Neural cell (in vitro differentiated cells): ENCODE data around the gene FRZB. TPM values are rescaled to one million over a fixed set of nuclear protein-coding genes. Genes with fewer than 3 reads are reported as not detected.
A peak's percentile ranks its signal among the peaks of the same experiment; 100 is the strongest.

Experiments
- H2AFZ ChIP-seq: fragments of 200-600, 300-800 bp; sonication (generic), shearing (Covaris generic); 2 replicates; pipeline ENCODE4 v1.6.0; 2014; ENCODE audit warnings: low read depth, mild to moderate bottlenecking, antibody characterized with exemption, low read length, moderate library complexity
- H3F3A ChIP-seq: fragments of 200-600 bp; shearing (Covaris generic); 2 replicates; pipeline ENCODE4 v1.6.1; 2016; ENCODE audit warnings: mild to moderate bottlenecking, moderate library complexity, mixed read lengths, antibody characterized with exemption, low read length; ENCODE audit not compliant: insufficient read depth, poor library complexity, severe bottlenecking
- H3K27ac ChIP-seq: fragments of 200-600, 300-800 bp; sonication (generic), shearing (Covaris generic); 2 replicates; pipeline ENCODE4 v1.5.1; 2014; ENCODE audit warnings: mild to moderate bottlenecking, low read length, moderate library complexity
- H3K27me3 ChIP-seq: fragments of 300-800, 200-600 bp; sonication (generic), shearing (Covaris generic); 2 replicates; pipeline ENCODE4 v1.6.0; 2014; ENCODE audit warnings: mild to moderate bottlenecking, low read depth, low read length, moderate library complexity; ENCODE audit not compliant: insufficient read depth
- H3K36me3 ChIP-seq: fragments of 300-800, 200-600 bp; sonication (generic), shearing (Covaris generic); 2 replicates; pipeline ENCODE4 v1.5.1; 2014; ENCODE audit warnings: mild to moderate bottlenecking, antibody characterized with exemption, low read length, moderate library complexity; ENCODE audit not compliant: insufficient read depth
- H3K4me2 ChIP-seq: fragments of 300-800, 200-600 bp; sonication (generic), shearing (Covaris generic); 2 replicates; pipeline ENCODE4 v1.6.0; 2014; ENCODE audit warnings: mild to moderate bottlenecking, low read length
- H3K4me3 ChIP-seq: fragments of 300-800, 200-600 bp; sonication (generic), shearing (Covaris generic); 2 replicates; pipeline ENCODE4 v1.5.1; 2014; ENCODE audit warnings: mild to moderate bottlenecking, low read length, moderate library complexity
- H3K79me2 ChIP-seq: fragments of 200-600 bp; shearing (Covaris generic); replicated peaks from 2 replicates; pipeline ENCODE4 v1.6.0; 2014; ENCODE audit warnings: mild to moderate bottlenecking, low read length, moderate library complexity; ENCODE audit not compliant: insufficient read depth
- H3K9ac ChIP-seq: fragments of 300-800, 200-600 bp; sonication (generic), shearing (Covaris generic); 2 replicates; pipeline ENCODE4 v1.6.1; 2016; ENCODE audit warnings: mild to moderate bottlenecking, low read length, mixed read lengths
- H3K9me2 ChIP-seq: fragments of 200-600 bp; shearing (Covaris generic); 2 replicates; pipeline ENCODE4 v1.6.1; 2016; ENCODE audit warnings: mild to moderate bottlenecking, low read length, mixed read lengths; ENCODE audit not compliant: insufficient read depth
- H3K9me3 ChIP-seq: fragments of 200-600, 300-800 bp; sonication (generic), shearing (Covaris generic); 2 replicates; pipeline ENCODE4 v1.6.1; 2016; ENCODE audit warnings: mild to moderate bottlenecking, mixed run types, low read length, moderate library complexity, mixed read lengths
- H4K20me1 ChIP-seq: fragments of 200-600 bp; shearing (Covaris generic); 2 replicates; pipeline ENCODE4 v1.6.1; 2016; ENCODE audit warnings: mild to moderate bottlenecking, mixed run types; ENCODE audit not compliant: insufficient read depth
- CTCF ChIP-seq: fragments of 450-650 bp; IDR thresholded peaks from 2 replicates; pipeline ENCODE4 v1.5.1; 2014; ENCODE audit warnings: antibody characterized with exemption, mild to moderate bottlenecking, moderate library complexity; ENCODE audit not compliant: poor library complexity, severe bottlenecking
- EP300 ChIP-seq: fragments of 450-650 bp; conservative IDR thresholded peaks from 2 replicates; pipeline ENCODE4 v1.6.1; 2014; ENCODE audit warnings: antibody characterized with exemption, mild to moderate bottlenecking, moderate library complexity; ENCODE audit not compliant: poor library complexity, severe bottlenecking
- EZH2 ChIP-seq: fragments of 200-600, 300-800 bp; shearing (Covaris generic), sonication (generic); IDR thresholded peaks from 2 replicates; pipeline ENCODE4 v1.6.1; 2014; ENCODE audit warnings: antibody characterized with exemption, low read length, borderline replicate concordance, mild to moderate bottlenecking; ENCODE audit not compliant: insufficient read depth, poor library complexity, severe bottlenecking
- MXI1 ChIP-seq: fragments of 450-650 bp; conservative IDR thresholded peaks from 2 replicates; pipeline ENCODE4 v1.6.1; 2014; ENCODE audit warnings: antibody characterized with exemption, mild to moderate bottlenecking; ENCODE audit not compliant: poor library complexity, severe bottlenecking
- POLR2AphosphoS5 ChIP-seq: IDR thresholded peaks from 2 replicates; pipeline ENCODE4 v1.6.1; 2012
- RAD21 ChIP-seq: fragments of 450-650 bp; conservative IDR thresholded peaks from 2 replicates; pipeline ENCODE4 v1.6.1; 2014; ENCODE audit warnings: antibody characterized with exemption, mild to moderate bottlenecking, moderate library complexity
- REST ChIP-seq: IDR thresholded peaks from 2 replicates; pipeline ENCODE4 v1.6.1; 2012; ENCODE audit warnings: borderline replicate concordance
- SMC3 ChIP-seq: fragments of 450-650 bp; conservative IDR thresholded peaks from 2 replicates; pipeline ENCODE4 v1.6.1; 2014; ENCODE audit warnings: antibody characterized with exemption, mild to moderate bottlenecking, moderate library complexity; ENCODE audit not compliant: poor library complexity
- TAF1 ChIP-seq: IDR thresholded peaks from 2 replicates; pipeline ENCODE4 v1.6.1; 2012; ENCODE audit warnings: low read depth
- polyA minus RNA-seq: library from RNA; depleted of rRNA, polyadenylated mRNA; stranded (reverse); fragments of >200 nt; gene quantifications from 2 replicates; pipeline ENCODE4 v1.2.3, GENCODE V29; 2014
- polyA plus RNA-seq: library from polyadenylated mRNA; depleted of rRNA; stranded (reverse); fragments of >200 nt; gene quantifications from 2 replicates; pipeline ENCODE4 v1.2.3, GENCODE V29; 2014

FRZB gene, protein sequence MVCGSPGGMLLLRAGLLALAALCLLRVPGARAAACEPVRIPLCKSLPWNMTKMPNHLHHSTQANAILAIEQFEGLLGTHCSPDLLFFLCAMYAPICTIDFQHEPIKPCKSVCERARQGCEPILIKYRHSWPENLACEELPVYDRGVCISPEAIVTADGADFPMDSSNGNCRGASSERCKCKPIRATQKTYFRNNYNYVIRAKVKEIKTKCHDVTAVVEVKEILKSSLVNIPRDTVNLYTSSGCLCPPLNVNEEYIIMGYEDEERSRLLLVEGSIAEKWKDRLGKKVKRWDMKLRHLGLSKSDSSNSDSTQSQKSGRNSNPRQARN
- polyA plus RNA-seq (2.1 and 3.5 TPM in 2 replicates), polyA minus RNA-seq (1.4 and 1.5 TPM in 2 replicates)

DNA sequence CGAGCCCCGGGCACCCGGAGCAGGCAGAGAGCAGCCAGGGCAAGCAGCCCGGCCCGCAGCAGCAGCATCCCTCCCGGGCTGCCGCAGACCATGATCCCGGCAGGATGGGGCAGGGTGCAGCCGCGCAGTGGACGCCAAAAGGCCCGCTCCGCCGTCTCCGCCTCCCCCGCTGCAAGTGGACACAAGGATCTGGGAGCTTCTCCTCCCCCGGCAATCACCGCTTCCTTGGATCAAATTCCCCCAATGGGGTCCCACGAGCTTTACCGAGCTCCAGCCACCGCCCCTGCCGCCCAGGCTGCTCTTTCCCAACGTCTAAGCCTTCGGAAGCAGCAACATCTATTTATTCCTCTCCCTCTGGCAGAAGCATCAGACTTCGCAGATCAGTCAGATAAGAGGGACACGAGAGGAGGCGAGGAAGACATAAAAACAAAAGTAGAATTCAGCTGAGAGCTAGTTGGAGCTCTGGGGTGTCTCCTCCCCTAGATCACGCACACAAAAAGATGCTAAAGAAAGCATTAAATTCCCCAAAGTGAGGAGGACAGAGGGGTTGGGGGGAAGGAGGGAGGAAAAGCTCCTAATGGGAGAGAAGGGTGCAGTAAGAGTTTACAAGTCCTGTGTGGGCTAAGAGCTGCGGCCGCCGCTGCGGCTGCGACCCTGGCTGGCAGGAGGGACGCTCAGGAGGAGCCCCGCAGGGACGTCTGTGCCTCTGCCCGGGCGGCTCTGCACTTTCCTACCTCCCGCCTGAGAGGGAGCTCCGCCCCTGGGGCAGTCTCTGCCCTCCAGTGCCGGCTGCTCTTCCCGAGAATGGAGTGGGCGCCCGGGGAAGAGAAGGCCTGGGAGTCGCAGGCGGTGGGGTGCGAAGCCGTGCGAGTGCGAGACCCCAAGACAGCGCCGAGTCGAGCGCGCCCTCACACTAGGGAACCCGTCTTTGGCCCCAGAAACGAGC is at the start of gene FRZB:
TSS of gene FRZB (minus strand) at position 177 of the 946 bp plus-strand sequence. CDS start at position 92, 85 bp downstream.
- Histone ChIP-seq H3K4me2 (peak within 1 kb of the TSS; percentile 36), H3K9ac (peak within 1 kb of the TSS; percentile 50), H3K36me3 (no peaks in the 10 kb centered on the region), H3K27ac (no peak within 1 kb of the TSS), H3K4me3 (peak within 1 kb of the TSS; percentile 66), H4K20me1 (no peaks in the 10 kb centered on the region), H2AFZ (peak within 1 kb of the TSS; percentile 29), H3K9me3 (no peaks in the 10 kb centered on the region), H3K79me2 (peaks cover 57% of the 10 kb centered on the region), H3K9me2 (no peaks in the 10 kb centered on the region), H3K27me3 (peaks cover 13% of the 10 kb centered on the region), H3F3A (peaks cover 4% of the 10 kb centered on the region)
- TF ChIP-seq REST (no peak), SMC3 (no peak), EP300 (no peak)

GRCh38 chr2:182915369-182916326 is 49.2 kb upstream of the FRZB start:
- no peaks in the 10 kb centered on the region for H3F3A ChIP-seq
- TF ChIP-seq EZH2, result no peak
- no peak for TF ChIP-seq POLR2AphosphoS5
- TF ChIP-seq EP300, result no peak
- TF ChIP-seq MXI1, result no peak
- no peak for TF ChIP-seq CTCF
- TF ChIP-seq TAF1, result no peak
- no peak for TF ChIP-seq REST
- no peak for TF ChIP-seq RAD21
- TF ChIP-seq SMC3, result no peak
- H3K9me2 ChIP-seq, result no peaks in the 10 kb centered on the region
- H3K4me2 ChIP-seq, result no peak overlapping the region
- no peak overlapping the region for H3K4me3 ChIP-seq
- no peaks in the 10 kb centered on the region for H3K9me3 ChIP-seq
- no peak overlapping the region for H2AFZ ChIP-seq
- H3K27me3 ChIP-seq, result no peaks in the 10 kb centered on the region
- no peaks in the 10 kb centered on the region for H3K79me2 ChIP-seq
- no peak overlapping the region for H3K9ac ChIP-seq
- peaks cover 5% of the 10 kb centered on the region for H3K36me3 ChIP-seq
- H4K20me1 ChIP-seq, result no peaks in the 10 kb centered on the region
- no peak overlapping the region for H3K27ac ChIP-seq
